ENCODE results near the gene LRCOL1.
A peak's percentile ranks its signal among the peaks of the same experiment; 100 is the strongest.

LRCOL1 gene

GRCh38 chr12:132566516-132567131, 43.8 kb downstream of the LRCOL1 start:
- no peak for DNase-seq (ENCODE audit: low read depth, low spot score)

DNA sequence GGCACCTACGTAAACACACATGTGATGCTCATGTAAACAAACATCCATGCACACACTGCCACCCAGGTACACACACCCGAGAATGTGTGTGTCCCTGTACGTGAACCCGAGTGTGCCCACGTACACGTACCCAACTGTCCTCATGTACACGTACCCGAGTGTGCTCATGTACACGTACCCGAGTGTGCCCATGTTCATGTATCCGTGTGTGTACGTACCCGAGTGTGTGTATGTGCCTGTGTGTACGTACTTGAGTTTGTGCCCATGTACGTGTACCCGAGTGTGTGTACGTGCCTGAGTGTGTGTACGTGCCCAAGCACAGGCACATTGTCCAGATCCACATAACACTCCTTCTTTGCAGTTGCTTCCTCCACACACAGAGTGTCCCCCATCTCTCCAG, 45.0 kb downstream of the LRCOL1 start:
- DNase-seq (ENCODE audit: low read depth, low spot score) = no peak

- no peak for DNase-seq (ENCODE audit: low read depth, low spot score)
Observed at GRCh38 chr12:132563911-132564310, 46.5 kb downstream of the LRCOL1 start.

- DNase-seq (ENCODE audit: low read depth, low spot score) = no peak
Observed at GRCh38 chr12:132562489-132563021, 47.8 kb downstream of the LRCOL1 start.

- peak; percentile 62 for DNase-seq (ENCODE audit: low read depth, low spot score)
Observed at GRCh38 chr12:132561427-132562156, 48.8 kb downstream of the LRCOL1 start.

- DNase-seq (ENCODE audit: low read depth, low spot score) = peak; percentile 90
Observed at GRCh38 chr12:132560614-132561426, 49.6 kb downstream of the LRCOL1 start.

DNA sequence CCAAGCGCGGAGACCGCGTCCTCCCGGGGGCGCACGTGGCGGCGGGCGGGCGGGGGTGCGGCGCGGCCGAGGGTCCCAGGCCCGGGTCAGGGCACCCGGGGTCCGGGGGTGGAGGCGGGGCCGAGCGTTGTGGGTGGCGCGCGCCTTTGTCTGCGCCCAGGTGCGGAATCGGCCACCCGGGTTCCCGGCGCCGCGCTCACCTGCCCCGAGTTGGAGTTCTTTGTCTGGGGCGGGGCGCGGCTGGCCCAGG, 50.1 kb downstream of the LRCOL1 start:
- DNase-seq (ENCODE audit: low read depth, low spot score) = no peak

- peak; percentile 25 for DNase-seq (ENCODE audit: low read depth, low spot score)
Observed at GRCh38 chr12:132559652-132560363, 50.6 kb downstream of the LRCOL1 start.

DNA sequence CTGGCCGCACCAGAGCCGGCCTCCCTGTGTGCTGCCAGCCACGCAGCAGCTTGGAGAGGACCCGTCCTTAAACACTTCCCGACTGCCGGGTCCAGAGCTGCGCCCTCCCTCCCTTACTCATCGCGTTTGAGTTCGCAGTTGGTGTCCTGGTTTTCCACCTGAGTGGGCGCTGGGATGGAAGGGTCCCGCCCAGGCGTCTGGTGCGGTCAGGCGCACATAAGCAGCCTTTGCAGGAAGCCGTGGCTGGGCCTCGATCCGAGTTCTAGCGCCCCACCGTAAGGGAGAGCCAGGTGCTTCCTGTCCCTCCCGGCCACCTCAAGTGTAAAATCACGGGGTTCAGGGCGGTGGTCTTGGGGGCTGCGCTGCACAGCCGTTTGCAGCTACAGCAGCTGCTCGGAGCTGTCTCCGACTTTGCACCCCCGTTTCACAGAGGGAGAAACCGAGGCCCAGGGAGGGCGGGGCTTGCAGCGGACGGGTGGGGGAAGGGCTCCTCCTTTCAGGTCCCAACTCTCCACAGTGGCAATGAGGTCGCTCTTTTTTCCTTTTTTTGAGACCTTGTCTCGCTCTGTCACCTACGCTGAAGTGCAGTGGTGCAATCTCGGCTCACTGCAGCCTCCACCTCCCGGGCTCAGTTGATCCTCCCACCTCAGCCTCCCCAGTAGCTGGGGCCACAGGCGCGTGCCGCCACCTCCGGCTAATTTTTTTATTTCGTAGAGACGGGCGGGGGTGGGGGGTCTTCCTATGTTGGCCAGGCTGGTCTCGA, 51.3 kb downstream of the LRCOL1 start:
- DNase-seq (ENCODE audit: low read depth, low spot score) = peak; percentile 42

- peak; percentile 58 for DNase-seq (ENCODE audit: low read depth, low spot score)
Observed at GRCh38 chr12:132558042-132558856, 52.1 kb downstream of the LRCOL1 start.

GRCh38 chr12:132557291-132558015, 52.9 kb downstream of the LRCOL1 start:
- no peak for DNase-seq (ENCODE audit: low read depth, low spot score)

GRCh38 chr12:132556801-132557200, 53.6 kb downstream of the LRCOL1 start:
- DNase-seq (ENCODE audit: low read depth, low spot score) = no peak

DNA sequence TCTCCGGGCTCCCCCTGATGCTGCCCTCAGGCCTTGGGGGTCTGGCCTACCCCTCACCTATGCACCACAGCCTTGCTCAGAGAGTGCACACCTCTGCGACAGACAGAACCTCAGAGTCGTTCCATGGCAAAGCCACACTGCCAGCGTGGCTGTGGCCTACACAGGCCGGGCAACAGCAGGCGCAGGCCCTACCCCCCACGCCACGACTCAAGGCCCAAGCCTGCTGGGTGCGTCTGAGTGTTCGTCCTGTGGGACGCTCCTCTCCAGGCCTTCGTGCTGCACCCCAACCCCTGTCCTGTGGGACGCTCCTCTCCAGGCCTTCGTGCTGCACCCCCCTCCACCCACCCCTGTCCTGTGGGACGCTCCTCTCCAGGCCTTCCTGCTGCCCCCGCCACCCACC, 54.2 kb downstream of the LRCOL1 start:
- no peak for DNase-seq (ENCODE audit: low read depth, low spot score)

DNA sequence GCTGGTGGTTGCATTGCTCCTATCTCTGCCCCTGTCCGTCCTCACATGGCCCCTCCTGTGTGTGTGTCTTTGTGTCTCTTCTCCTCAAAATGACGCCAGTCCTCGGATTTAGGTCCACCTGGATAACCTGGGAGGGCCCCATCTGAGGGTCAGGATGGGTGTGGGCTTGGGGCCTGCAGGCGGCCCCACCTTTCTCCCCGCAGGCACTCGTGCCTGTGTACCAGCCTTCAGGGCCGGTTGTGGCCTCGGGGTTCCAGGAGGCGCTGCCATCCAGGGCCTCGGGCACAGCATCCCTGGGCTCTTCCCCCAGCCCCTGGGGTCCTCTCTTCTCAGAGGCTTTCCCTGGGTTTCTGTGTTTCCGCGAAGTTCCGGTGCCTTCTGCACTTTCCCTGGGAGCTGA, 54.7 kb downstream of the LRCOL1 start:
- DNase-seq (ENCODE audit: low read depth, low spot score) = no peak

DNA sequence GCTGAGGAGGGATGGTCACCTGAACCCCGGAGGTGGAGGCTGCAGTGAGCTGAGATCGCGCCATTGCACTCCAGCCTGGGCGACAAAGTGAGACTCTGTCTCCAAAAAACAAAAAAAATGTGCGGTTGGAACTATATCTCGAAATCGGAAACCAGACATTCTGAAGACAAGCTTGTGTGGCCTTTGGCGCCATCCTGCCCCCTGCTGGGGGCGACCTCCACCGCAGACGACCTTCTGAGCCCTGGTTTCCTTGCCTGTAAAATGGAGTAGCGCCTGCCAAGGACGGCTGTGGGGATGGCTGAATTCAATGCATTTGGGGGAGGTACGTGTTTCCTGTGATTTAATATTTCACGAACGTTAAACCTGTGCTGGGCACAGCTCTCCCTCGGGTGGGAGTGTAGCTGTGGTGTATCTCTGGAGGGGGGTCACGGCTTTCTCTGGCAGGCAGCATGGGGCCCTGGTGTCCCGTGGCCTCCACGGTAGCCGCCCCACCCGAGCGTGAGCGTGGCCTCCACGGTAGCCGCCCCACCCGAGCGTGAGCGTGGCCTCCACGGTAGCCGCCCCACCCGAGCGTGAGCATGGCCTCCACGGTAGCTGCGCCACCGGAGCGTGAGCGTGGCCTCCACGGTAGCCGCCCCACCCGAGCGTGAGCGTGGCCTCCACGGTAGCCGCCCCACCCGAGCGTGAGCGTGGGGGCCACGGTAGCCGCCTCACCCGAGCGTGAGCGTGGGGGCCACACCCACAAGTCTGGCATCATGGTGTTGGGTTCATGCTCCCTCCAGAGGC, 55.3 kb downstream of the LRCOL1 start:
- peak; percentile 75 for DNase-seq (ENCODE audit: low read depth, low spot score)

Data from ELF-1 (cell line).